OCI-LY1 (cell line): ENCODE data around the gene CCDC181.

Experiments used
- H2AFZ ChIP-seq: fragments of 200-600 bp; sonication (generic), shearing (Covaris generic); 2 replicates; pipeline ENCODE4 v1.6.0; 2014; ENCODE audit warnings: antibody characterized with exemption, mild to moderate bottlenecking, low read length
- H3F3A ChIP-seq: fragments of 200-600 bp; sonication (generic), shearing (Covaris generic); 2 replicates; pipeline ENCODE4 v1.6.0; 2014; ENCODE audit warnings: mild to moderate bottlenecking, antibody characterized with exemption, low read length, moderate library complexity; ENCODE audit not compliant: insufficient read depth
- H3K27ac ChIP-seq: fragments of 200-600 bp; sonication (generic); 2 replicates; pipeline ENCODE4 v1.5.1; 2014; ENCODE audit warnings: low read length, mixed run types, mild to moderate bottlenecking, low read depth; ENCODE audit not compliant: poor library complexity, severe bottlenecking
- H3K27me3 ChIP-seq: fragments of 200-600 bp; sonication (generic); 2 replicates; pipeline ENCODE4 v1.6.0; 2014; ENCODE audit warnings: antibody characterized with exemption, mild to moderate bottlenecking, low read length, moderate library complexity; ENCODE audit not compliant: insufficient read depth
- H3K36me3 ChIP-seq: fragments of 200-600 bp; sonication (generic); 2 replicates; pipeline ENCODE4 v1.6.1; 2014; ENCODE audit warnings: mild to moderate bottlenecking, antibody characterized with exemption, low read length, moderate library complexity, mixed read lengths; ENCODE audit not compliant: insufficient read depth
- H3K4me1 ChIP-seq: fragments of 200-600 bp; sonication (generic); 2 replicates; pipeline ENCODE4 v1.5.1; 2014; ENCODE audit warnings: mild to moderate bottlenecking, low read length, moderate library complexity; ENCODE audit not compliant: insufficient read depth, severe bottlenecking
- H3K4me2 ChIP-seq: fragments of 200-600 bp; sonication (generic), shearing (Covaris generic); 2 replicates; pipeline ENCODE4 v1.6.1; 2014; ENCODE audit warnings: low read length
- H3K4me3 ChIP-seq: fragments of 200-600 bp; sonication (generic); 2 replicates; pipeline ENCODE4 v1.5.1; 2014; ENCODE audit warnings: low read length, low read depth, mild to moderate bottlenecking, mixed read lengths; ENCODE audit not compliant: poor library complexity, severe bottlenecking
- H3K79me2 ChIP-seq: fragments of 200-600 bp; shearing (Covaris generic); 2 replicates; pipeline ENCODE4 v1.6.1; 2016; ENCODE audit warnings: mixed run types, low read length, mixed read lengths; ENCODE audit not compliant: insufficient read depth
- H3K9ac ChIP-seq: fragments of 200-600 bp; sonication (generic), shearing (Covaris generic); 2 replicates; pipeline ENCODE4 v1.6.1; 2014; ENCODE audit warnings: mild to moderate bottlenecking, low read length, mixed read lengths
- H3K9me2 ChIP-seq: fragments of 200-600 bp; sonication (generic), shearing (Covaris generic); 2 replicates; pipeline ENCODE4 v1.6.1; 2014; ENCODE audit warnings: low read depth, mild to moderate bottlenecking, low read length, mixed read lengths
- H3K9me3 ChIP-seq: fragments of 200-600 bp; shearing (Covaris generic); 2 replicates; pipeline ENCODE4 v1.6.1; 2014; ENCODE audit warnings: low read length, mixed read lengths
- H4K20me1 ChIP-seq: fragments of 200-600 bp; sonication (generic), shearing (Covaris generic); 2 replicates; pipeline ENCODE4 v1.6.0; 2016; ENCODE audit warnings: mild to moderate bottlenecking, low read length; ENCODE audit not compliant: insufficient read depth
- CTCF ChIP-seq: fragments of 200-600 bp; sonication (generic), shearing (Covaris generic); IDR thresholded peaks from 2 replicates; pipeline ENCODE4 v1.5.1; 2017; ENCODE audit warnings: mild to moderate bottlenecking, antibody characterized with exemption, low read length, moderate library complexity, mixed read lengths
- EZH2 ChIP-seq: fragments of 200-600 bp; sonication (generic), shearing (Covaris generic); IDR thresholded peaks from 2 replicates; pipeline ENCODE4 v1.8.0; 2017; ENCODE audit warnings: borderline replicate concordance, mixed run types, mild to moderate bottlenecking, antibody characterized with exemption, low read length, moderate library complexity, mixed read lengths

The CCDC181 gene

GRCh38 chr1:169443923-169444322, 16.6 kb upstream of the CCDC181 start:
- no peak overlapping the region for H3K4me3 ChIP-seq
- H3K27me3 ChIP-seq: no peaks in the 10 kb centered on the region
- H3K79me2 ChIP-seq: no peaks in the 10 kb centered on the region
- no peaks in the 10 kb centered on the region for H4K20me1 ChIP-seq
- no peak overlapping the region for H3K9ac ChIP-seq
- H3F3A ChIP-seq: no peaks in the 10 kb centered on the region
- H3K9me2 ChIP-seq: no peaks in the 10 kb centered on the region
- no peaks in the 10 kb centered on the region for H3K36me3 ChIP-seq
- no peak overlapping the region for H3K27ac ChIP-seq
- no peaks in the 10 kb centered on the region for H3K9me3 ChIP-seq
- no peaks in the 10 kb centered on the region for H3K4me1 ChIP-seq
- TF ChIP-seq CTCF (no peak), EZH2 (no peak)
- H2AFZ ChIP-seq: no peak overlapping the region
- H3K4me2 ChIP-seq: no peak overlapping the region

- H3K9me2 ChIP-seq: no peaks in the 10 kb centered on the region; the same call in 1 of the 2 replicates
- TF ChIP-seq EZH2 (no peak), CTCF (no peak)
- H3K36me3 ChIP-seq: no peaks in the 10 kb centered on the region
- H3K79me2 ChIP-seq: no peaks in the 10 kb centered on the region
- no peaks in the 10 kb centered on the region for H3F3A ChIP-seq
- H3K27ac ChIP-seq: no peak overlapping the region
- no peaks in the 10 kb centered on the region for H3K27me3 ChIP-seq
- H4K20me1 ChIP-seq: no peaks in the 10 kb centered on the region
- H3K4me2 ChIP-seq: no peak overlapping the region
- peaks cover 16% of the 10 kb centered on the region for H3K4me1 ChIP-seq
- H2AFZ ChIP-seq: no peak overlapping the region
- H3K9me3 ChIP-seq: no peaks in the 10 kb centered on the region
- H3K4me3 ChIP-seq: no peak overlapping the region
- no peak overlapping the region for H3K9ac ChIP-seq
These were observed 1.0 kb downstream of the CCDC181 start for GRCh38 chr1:169426174-169426705.

DNA sequence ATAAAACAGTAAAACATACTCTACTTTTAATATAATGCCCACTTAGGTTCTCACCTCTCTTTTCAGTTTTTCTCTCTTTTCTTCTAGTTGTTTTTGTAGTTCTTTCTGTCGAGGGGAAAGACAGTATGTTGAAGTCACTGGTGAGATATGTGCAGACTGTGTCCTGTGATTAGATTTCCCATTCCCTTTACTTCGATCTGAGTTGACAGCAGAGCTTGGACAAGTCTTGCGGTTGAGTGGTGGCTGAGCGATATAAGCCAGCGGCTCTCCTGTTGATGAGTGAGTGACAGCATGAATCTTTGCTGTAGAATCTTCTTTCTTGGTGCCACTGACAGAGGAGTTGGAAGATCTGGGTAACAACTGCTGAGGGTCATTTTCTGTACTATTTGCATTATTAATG, 6.0 kb downstream of the CCDC181 start:
- H3K9me3 ChIP-seq: no peaks in the 10 kb centered on the region
- H3K4me3 ChIP-seq: no peak overlapping the region
- H4K20me1 ChIP-seq: no peaks in the 10 kb centered on the region
- TF ChIP-seq EZH2: no peak
- TF ChIP-seq CTCF: no peak
- no peaks in the 10 kb centered on the region; the same call in 1 of the 2 replicates for H3K9me2 ChIP-seq
- H3K4me1 ChIP-seq: no peaks in the 10 kb centered on the region
- no peaks in the 10 kb centered on the region for H3K79me2 ChIP-seq
- no peak overlapping the region for H2AFZ ChIP-seq
- no peak overlapping the region for H3K27ac ChIP-seq
- no peak overlapping the region for H3K4me2 ChIP-seq
- no peaks in the 10 kb centered on the region for H3K27me3 ChIP-seq
- no peaks in the 10 kb centered on the region for H3F3A ChIP-seq
- H3K36me3 ChIP-seq: no peaks in the 10 kb centered on the region
- H3K9ac ChIP-seq: no peak overlapping the region
